HCT116 (cell line): ENCODE results near the gene SVIL. TPM values are rescaled to one million over a fixed set of nuclear protein-coding genes. Genes with fewer than 3 reads are reported as not detected.

Experiments
- ATAC-seq: fragments of 200-7000 bp; cut with Tn5 transposase; 2 replicates; pipeline ENCODE4 v1.9.1; 2020; ENCODE audit warnings: mild to moderate bottlenecking, moderate library complexity
- BruUV-seq: library from RNA; stranded (reverse); fragments of 400-500 nt; replicated peaks from 2 replicates; lab custom pipeline; 2021; lab: Mats Ljungman, UMichigan
- CTCF ChIA-PET: fragments of 300-600 bp; sonication (Branson Sonifier 250); formaldehyde crosslinking; loops from one replicate; lab custom pipeline; 2021; ENCODE audit warnings: antibody characterized with exemption; lab: Charles Lee
- POLR2A ChIA-PET: fragments of 300-600, 350-600 bp; sonication (Branson Sonifier 250); formaldehyde crosslinking; loops from one replicate; lab custom pipeline; 2021; ENCODE audit warnings: antibody characterized with exemption; lab: Charles Lee
- RAD21 ChIA-PET, 2 experiments: fragments of 300-600 bp; sonication (Branson Sonifier 250); formaldehyde crosslinking; loops; one replicate each; lab custom pipeline; 2023; ENCODE audit warnings: low total read pairs in 2 of 2; ENCODE audit not compliant: uncharacterized antibody in 2 of 2, unreplicated experiment in 2 of 2, low non-redundant PET in 1 of 2; lab: Charles Lee
- DNase-seq: peaks from one replicate; pipeline ENCODE4 v3.0.0-alpha.2; 2010; ENCODE audit warnings: low read depth, low spot score
- H2AFZ ChIP-seq: fragments of 200-600 bp; shearing (Covaris generic), sonication (generic); 2 replicates; pipeline ENCODE4 v1.6.1; 2017; ENCODE audit warnings: low read depth, mixed run types, mixed read lengths, antibody characterized with exemption, low read length; ENCODE audit not compliant: poor library complexity, severe bottlenecking
- H3K27ac ChIP-seq: 2 replicates; pipeline ENCODE4 v1.5.1; 2012; ENCODE audit warnings: low read depth, low read length
- H3K27me3 ChIP-seq: fragments of 200-600 bp; sonication (generic); 2 replicates; pipeline ENCODE4 v1.6.1; 2016; ENCODE audit warnings: mixed run types, low read length, mixed read lengths; ENCODE audit not compliant: insufficient read depth
- H3K36me3 ChIP-seq, 2 experiments: fragments of 200-500 bp in 1 of 2; fragments of 200-600 bp in 1 of 2; sonication (Bioruptor generic) in 1 of 2; sonication (generic) in 1 of 2; 2 replicates each; pipeline versions ENCODE4 v1.5.1 to v1.6.1; 2014 to 2016; ENCODE audit warnings: low read length in 2 of 2, inconsistent platforms in 1 of 2, mixed read lengths in 1 of 2, mixed run types in 1 of 2; ENCODE audit not compliant: insufficient read depth in 2 of 2, control insufficient read depth in 1 of 2
- H3K4me1 ChIP-seq, 2 experiments: fragments of 200-600 bp in 1 of 2; sonication (generic) in 1 of 2; 2 replicates each; pipeline versions ENCODE4 v1.5.1 to v1.6.1; 2012 to 2017; ENCODE audit warnings: low read length in 2 of 2, inconsistent platforms in 1 of 2, mild to moderate bottlenecking in 1 of 2, mixed read lengths in 1 of 2, mixed run types in 1 of 2, moderate library complexity in 1 of 2; ENCODE audit not compliant: insufficient read depth in 2 of 2, control insufficient read depth in 1 of 2
- H3K4me2 ChIP-seq: fragments of 200-600 bp; sonication (generic); 2 replicates; pipeline ENCODE4 v1.6.1; 2017; ENCODE audit warnings: mixed run types, low read length, mixed read lengths
- H3K4me3 ChIP-seq, 2 experiments: fragments of 200-600 bp in 1 of 2; sonication (generic) in 1 of 2; replicated peaks in 1 of 2; 2 replicates each; pipeline ENCODE4 v1.5.1; 2011 to 2016; ENCODE audit warnings: low read length in 2 of 2, control low read depth in 1 of 2, low read depth in 1 of 2, mild to moderate bottlenecking in 1 of 2, mixed read lengths in 1 of 2, mixed run types in 1 of 2
- H3K79me2 ChIP-seq: fragments of 200-600 bp; sonication (generic); 2 replicates; pipeline ENCODE4 v1.6.1; 2017; ENCODE audit warnings: mild to moderate bottlenecking, mixed run types, low read length, moderate library complexity, mixed read lengths; ENCODE audit not compliant: insufficient read depth
- H3K9ac ChIP-seq: fragments of 200-600 bp; sonication (generic); 2 replicates; pipeline ENCODE4 v1.6.1; 2016; ENCODE audit warnings: low read length, mixed read lengths
- H3K9me2 ChIP-seq: fragments of 200-600 bp; sonication (generic), shearing (Covaris generic); 2 replicates; pipeline ENCODE4 v1.6.1; 2017; ENCODE audit warnings: mixed run types, mild to moderate bottlenecking, moderate library complexity; ENCODE audit not compliant: insufficient read depth
- H3K9me3 ChIP-seq, 2 experiments: fragments of 200-500 bp in 1 of 2; fragments of 200-600 bp in 1 of 2; sonication (Bioruptor generic) in 1 of 2; sonication (generic) in 1 of 2; 2 replicates each; pipeline ENCODE4 v1.6.1; 2014 to 2017; ENCODE audit warnings: low read length in 2 of 2, mixed read lengths in 2 of 2, inconsistent platforms in 1 of 2, low read depth in 1 of 2, mild to moderate bottlenecking in 1 of 2, mixed run types in 1 of 2, moderate library complexity in 1 of 2; ENCODE audit not compliant: control insufficient read depth in 1 of 2, insufficient read depth in 1 of 2
- H4K20me1 ChIP-seq: fragments of 200-600 bp; sonication (generic), shearing (Covaris generic); 2 replicates; pipeline ENCODE4 v1.6.1; 2017; ENCODE audit warnings: mixed run types, mild to moderate bottlenecking, moderate library complexity; ENCODE audit not compliant: insufficient read depth
- CEBPB ChIP-seq: IDR thresholded peaks from 2 replicates; pipeline ENCODE4 v1.6.1; 2012; ENCODE audit warnings: low read depth
- EGR1 ChIP-seq: IDR thresholded peaks from 2 replicates; pipeline ENCODE4 v1.6.1; 2012; ENCODE audit warnings: low read depth
- ELF1 ChIP-seq: IDR thresholded peaks from 2 replicates; pipeline ENCODE4 v1.6.1; 2012; ENCODE audit warnings: low read depth, borderline replicate concordance
- EZH2 ChIP-seq: fragments of 200-600 bp; sonication (generic); IDR thresholded peaks from 2 replicates; pipeline ENCODE4 v1.6.1; 2017; ENCODE audit warnings: antibody characterized with exemption, mixed run types
- FOSL1 ChIP-seq: IDR thresholded peaks from 2 replicates; pipeline ENCODE4 v1.6.1; 2012; ENCODE audit warnings: low read depth
- JUND ChIP-seq: IDR thresholded peaks from 2 replicates; pipeline ENCODE4 v1.6.1; 2012
- MAX ChIP-seq: IDR thresholded peaks from 2 replicates; pipeline ENCODE4 v1.6.1; 2012
- POLR2A ChIP-seq: IDR thresholded peaks from 2 replicates; pipeline ENCODE4 v1.7.0; 2011; ENCODE audit warnings: borderline replicate concordance; ENCODE audit not compliant: insufficient read depth, insufficient read length; ENCODE audit errors: extremely low read depth
- POLR2AphosphoS5 ChIP-seq: IDR thresholded peaks from 2 replicates; pipeline ENCODE4 v1.6.1; 2011; ENCODE audit warnings: mild to moderate bottlenecking, low read depth, low read length, moderate library complexity
- RAD21 ChIP-seq: IDR thresholded peaks from 2 replicates; pipeline ENCODE4 v1.6.1; 2012; ENCODE audit warnings: low read depth, mild to moderate bottlenecking
- SIN3A ChIP-seq: IDR thresholded peaks from 2 replicates; pipeline ENCODE4 v1.6.1; 2012; ENCODE audit warnings: low read depth
- SP1 ChIP-seq: IDR thresholded peaks from 2 replicates; pipeline ENCODE4 v1.6.1; 2012; ENCODE audit warnings: low read depth
- SRF ChIP-seq: IDR thresholded peaks from 2 replicates; pipeline ENCODE4 v1.6.1; 2012; ENCODE audit warnings: low read depth
- TCF7L2 ChIP-seq: IDR thresholded peaks from 2 replicates; pipeline ENCODE4 v1.7.0; 2011; ENCODE audit warnings: borderline replicate concordance, inconsistent platforms; ENCODE audit not compliant: insufficient read depth, insufficient read length; ENCODE audit errors: extremely low read depth
- YY1 ChIP-seq: IDR thresholded peaks from 2 replicates; pipeline ENCODE4 v1.6.1; 2011; ENCODE audit warnings: low read length, low read depth, moderate library complexity, mild to moderate bottlenecking; ENCODE audit not compliant: insufficient replicate concordance; ENCODE audit errors: extremely low read depth
- ZNF274 ChIP-seq: fragments of 200-500 bp; sonication (Bioruptor generic); IDR thresholded peaks from 2 replicates; pipeline ENCODE4 v1.6.1; 2014; ENCODE audit warnings: mild to moderate bottlenecking, low read depth, low read length, inconsistent platforms
- intact Hi-C: fragments of 100-400 bp; cut with micrococcal nuclease; formaldehyde crosslinking; loops from 2 replicates; pipeline ENCODE4 v1.10.0; 2022
- total RNA-seq: library from RNA; stranded (reverse); gene quantifications from one replicate; pipeline ENCODE4 v1.2.1, GENCODE V29; 2021; ENCODE audit not compliant: unreplicated experiment
- TF ChIP-seq, protein P1 (sequence below): IDR thresholded peaks from 2 replicates; pipeline ENCODE4 v1.6.1; 2012; ENCODE audit warnings: low read depth
- TF ChIP-seq, protein P2 (sequence below): IDR thresholded peaks from 2 replicates; pipeline ENCODE4 v1.6.1; 2011; ENCODE audit warnings: mild to moderate bottlenecking, low read length, moderate library complexity; ENCODE audit not compliant: insufficient replicate concordance; ENCODE audit errors: extremely low read depth
- TF ChIP-seq, protein P3 (sequence below): IDR thresholded peaks from 2 replicates; pipeline ENCODE4 v1.6.1; 2012

SVIL gene
- total RNA-seq, 1 experiment from 2014 or later = 27.0 TPM

- Histone ChIP-seq H3K27ac (no peak overlapping the region), H3K27me3 (no peaks in the 10 kb centered on the region), H3K4me1 (peaks cover 4 to 11% of the 10 kb centered on the region in 2 experiments; a peak in 3 of 4 replicates), H3K9me3 (peaks cover 0 to 8% of the 10 kb centered on the region in 2 experiments; a peak in 1 of 4 replicates), H3K4me3 (no peak overlapping the region), H3K4me2 (no peak overlapping the region), H2AFZ (no peak overlapping the region), H3K9ac (no peak overlapping the region), H3K9me2 (no peaks in the 10 kb centered on the region), H3K79me2 (peaks cover 58% of the 10 kb centered on the region), H3K36me3 (no peaks in the 10 kb centered on the region; a peak in 1 of 4 replicates), H4K20me1 (peaks cover 4% of the 10 kb centered on the region; the same call in 1 of the 2 replicates)
- ChIA-PET POLR2A (interaction anchor here (0.5 kb wide), 1 partner anchor 26 kb away, joined by 3 read pairs; no protein-coding TSS in a partner anchor), CTCF (no interaction called here), RAD21 (no interaction called here)
- ATAC-seq (no peak), DNase-seq (no peak)
- no TSS peak for BruUV-seq
- no peak for TF ChIP-seq CEBPB
- no peak for TF ChIP-seq JUND
- no peak for TF ChIP-seq TCF7L2
- no peak for TF ChIP-seq EZH2
- no peak for TF ChIP-seq ZNF274
- no peak for TF ChIP-seq EGR1
- TF ChIP-seq MAX = no peak
- TF ChIP-seq ELF1 = no peak
- TF ChIP-seq YY1 = no peak
- TF ChIP-seq POLR2A = no peak
- TF ChIP-seq FOSL1 = no peak
- TF ChIP-seq SRF = no peak
- no peak for TF ChIP-seq POLR2AphosphoS5
- no peak for TF ChIP-seq SIN3A
- TF ChIP-seq, protein P1, sequence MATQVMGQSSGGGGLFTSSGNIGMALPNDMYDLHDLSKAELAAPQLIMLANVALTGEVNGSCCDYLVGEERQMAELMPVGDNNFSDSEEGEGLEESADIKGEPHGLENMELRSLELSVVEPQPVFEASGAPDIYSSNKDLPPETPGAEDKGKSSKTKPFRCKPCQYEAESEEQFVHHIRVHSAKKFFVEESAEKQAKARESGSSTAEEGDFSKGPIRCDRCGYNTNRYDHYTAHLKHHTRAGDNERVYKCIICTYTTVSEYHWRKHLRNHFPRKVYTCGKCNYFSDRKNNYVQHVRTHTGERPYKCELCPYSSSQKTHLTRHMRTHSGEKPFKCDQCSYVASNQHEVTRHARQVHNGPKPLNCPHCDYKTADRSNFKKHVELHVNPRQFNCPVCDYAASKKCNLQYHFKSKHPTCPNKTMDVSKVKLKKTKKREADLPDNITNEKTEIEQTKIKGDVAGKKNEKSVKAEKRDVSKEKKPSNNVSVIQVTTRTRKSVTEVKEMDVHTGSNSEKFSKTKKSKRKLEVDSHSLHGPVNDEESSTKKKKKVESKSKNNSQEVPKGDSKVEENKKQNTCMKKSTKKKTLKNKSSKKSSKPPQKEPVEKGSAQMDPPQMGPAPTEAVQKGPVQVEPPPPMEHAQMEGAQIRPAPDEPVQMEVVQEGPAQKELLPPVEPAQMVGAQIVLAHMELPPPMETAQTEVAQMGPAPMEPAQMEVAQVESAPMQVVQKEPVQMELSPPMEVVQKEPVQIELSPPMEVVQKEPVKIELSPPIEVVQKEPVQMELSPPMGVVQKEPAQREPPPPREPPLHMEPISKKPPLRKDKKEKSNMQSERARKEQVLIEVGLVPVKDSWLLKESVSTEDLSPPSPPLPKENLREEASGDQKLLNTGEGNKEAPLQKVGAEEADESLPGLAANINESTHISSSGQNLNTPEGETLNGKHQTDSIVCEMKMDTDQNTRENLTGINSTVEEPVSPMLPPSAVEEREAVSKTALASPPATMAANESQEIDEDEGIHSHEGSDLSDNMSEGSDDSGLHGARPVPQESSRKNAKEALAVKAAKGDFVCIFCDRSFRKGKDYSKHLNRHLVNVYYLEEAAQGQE = no peak
- no peak for TF ChIP-seq SP1
- TF ChIP-seq, protein P2, sequence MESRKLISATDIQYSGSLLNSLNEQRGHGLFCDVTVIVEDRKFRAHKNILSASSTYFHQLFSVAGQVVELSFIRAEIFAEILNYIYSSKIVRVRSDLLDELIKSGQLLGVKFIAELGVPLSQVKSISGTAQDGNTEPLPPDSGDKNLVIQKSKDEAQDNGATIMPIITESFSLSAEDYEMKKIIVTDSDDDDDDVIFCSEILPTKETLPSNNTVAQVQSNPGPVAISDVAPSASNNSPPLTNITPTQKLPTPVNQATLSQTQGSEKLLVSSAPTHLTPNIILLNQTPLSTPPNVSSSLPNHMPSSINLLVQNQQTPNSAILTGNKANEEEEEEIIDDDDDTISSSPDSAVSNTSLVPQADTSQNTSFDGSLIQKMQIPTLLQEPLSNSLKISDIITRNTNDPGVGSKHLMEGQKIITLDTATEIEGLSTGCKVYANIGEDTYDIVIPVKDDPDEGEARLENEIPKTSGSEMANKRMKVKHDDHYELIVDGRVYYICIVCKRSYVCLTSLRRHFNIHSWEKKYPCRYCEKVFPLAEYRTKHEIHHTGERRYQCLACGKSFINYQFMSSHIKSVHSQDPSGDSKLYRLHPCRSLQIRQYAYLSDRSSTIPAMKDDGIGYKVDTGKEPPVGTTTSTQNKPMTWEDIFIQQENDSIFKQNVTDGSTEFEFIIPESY = no peak
- no peak for TF ChIP-seq RAD21
- TF ChIP-seq, protein P3, sequence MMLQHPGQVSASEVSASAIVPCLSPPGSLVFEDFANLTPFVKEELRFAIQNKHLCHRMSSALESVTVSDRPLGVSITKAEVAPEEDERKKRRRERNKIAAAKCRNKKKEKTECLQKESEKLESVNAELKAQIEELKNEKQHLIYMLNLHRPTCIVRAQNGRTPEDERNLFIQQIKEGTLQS = no peak
- intact Hi-C loops = no loop called here
These were observed 223.0 kb downstream of the SVIL start for GRCh38 chr10:29411666-29412315.
